Activated CD4-positive, alpha-beta T cell treated with anti-CD3 and anti-CD28 coated beads for 24 hours (primary cell): ENCODE results near the gene CFAP68.
A peak's percentile ranks its signal among the peaks of the same experiment; 100 is the strongest.
"Not testable (repeated sequence)": the region's sequence is repeated elsewhere in the genome, so short reads cannot be mapped to it uniquely, and the experiment has no call there.

Experiments used
- DNase-seq, 2 donors: peaks; one replicate each; pipeline ENCODE4 v3.0.0-alpha.2; 2020; ENCODE audit warnings: low read depth in 2 of 2

The CFAP68 gene

GRCh38 chr11:111870522-111870885, 8.8 kb upstream of the CFAP68 start:
- no peak for DNase-seq

DNA sequence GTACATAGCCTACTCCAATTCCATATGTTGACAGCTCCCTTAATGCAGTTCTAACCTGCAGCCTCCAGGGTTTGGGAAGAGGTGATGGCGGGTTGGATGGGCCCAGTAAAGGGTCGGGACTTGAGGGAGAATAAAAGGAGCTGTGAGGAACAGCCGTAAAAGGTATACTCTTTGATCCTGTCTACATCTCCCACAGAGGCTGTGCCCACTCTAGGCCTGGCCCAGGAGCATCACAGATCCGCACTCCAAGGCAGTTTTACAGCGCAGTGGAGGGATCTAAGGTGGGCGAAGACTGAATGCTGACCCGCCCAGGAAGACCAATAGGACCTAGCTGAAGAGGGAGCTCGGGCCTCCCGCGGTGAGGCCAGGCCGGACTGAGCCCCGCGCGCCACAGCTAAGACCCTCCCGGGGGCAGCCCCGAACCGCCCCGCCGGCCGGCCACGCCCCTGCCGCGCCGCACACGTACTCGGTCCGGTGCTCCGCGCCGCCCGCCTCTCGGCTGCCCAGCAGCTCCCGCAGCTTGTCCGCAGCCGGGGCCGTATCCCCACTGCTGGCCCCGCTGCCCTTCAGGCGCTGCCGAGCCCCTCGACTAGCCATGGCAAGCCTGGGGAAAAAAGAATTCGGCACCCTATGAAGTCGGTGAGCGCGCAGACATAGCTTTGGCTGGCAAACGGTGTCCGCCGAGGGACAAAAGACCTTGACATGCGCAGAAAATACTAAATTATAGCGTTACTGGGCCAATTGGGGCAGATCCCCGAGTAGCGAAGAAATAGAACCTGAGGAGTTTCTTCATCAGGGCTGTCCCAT, 8.3 kb upstream of the CFAP68 start, which contains the start of gene ALG9:
Gene ALG9 (minus strand): TSS at position 696 of the 807 bp plus-strand sequence. CDS start 99 bp downstream, at position 597.
- peak; percentile 91 to 93 for DNase-seq

DNA sequence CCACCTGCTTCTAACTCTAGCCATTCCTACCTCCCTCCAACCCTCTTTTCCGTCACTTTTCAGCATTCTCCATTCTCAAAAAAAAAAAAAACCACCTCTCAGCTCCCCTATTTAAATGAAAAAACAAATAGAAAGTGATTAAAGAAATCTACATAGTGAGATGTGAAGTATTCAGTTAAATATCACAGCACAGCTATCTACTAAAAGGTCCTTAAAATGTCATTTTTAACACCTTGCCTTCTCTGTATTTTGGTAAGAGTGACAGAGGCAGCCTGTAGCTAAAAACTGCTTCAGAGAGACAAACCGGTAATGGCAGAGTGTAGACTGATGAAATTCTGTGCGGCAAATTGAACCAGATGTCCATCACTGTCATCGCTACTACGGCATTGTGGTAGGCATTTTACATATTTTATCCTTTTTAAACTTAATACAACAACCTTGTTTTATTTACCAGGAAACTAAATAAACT, 7.6 kb upstream of the CFAP68 start:
- no peak for DNase-seq

- no peak for DNase-seq
Measured at GRCh38 chr11:111878385-111878848, 924 bp upstream of the CFAP68 start.

DNA sequence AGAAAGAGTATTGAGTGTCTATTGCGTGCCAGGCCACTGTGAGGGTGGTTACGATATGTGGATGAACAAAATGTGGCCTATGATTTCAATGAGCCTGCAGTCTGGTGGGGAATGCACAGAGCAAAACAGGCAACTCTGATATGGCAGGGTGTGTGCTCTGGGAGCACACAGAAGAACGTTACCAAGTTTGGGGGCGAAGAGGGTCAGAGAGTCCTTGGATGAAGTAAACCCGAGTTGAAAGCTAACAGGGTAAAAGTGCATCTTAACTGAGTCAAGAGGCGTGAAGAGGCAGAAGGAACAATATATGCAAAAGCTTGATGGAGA, 258 bp downstream of the CFAP68 start:
- no peak for DNase-seq

DNA sequence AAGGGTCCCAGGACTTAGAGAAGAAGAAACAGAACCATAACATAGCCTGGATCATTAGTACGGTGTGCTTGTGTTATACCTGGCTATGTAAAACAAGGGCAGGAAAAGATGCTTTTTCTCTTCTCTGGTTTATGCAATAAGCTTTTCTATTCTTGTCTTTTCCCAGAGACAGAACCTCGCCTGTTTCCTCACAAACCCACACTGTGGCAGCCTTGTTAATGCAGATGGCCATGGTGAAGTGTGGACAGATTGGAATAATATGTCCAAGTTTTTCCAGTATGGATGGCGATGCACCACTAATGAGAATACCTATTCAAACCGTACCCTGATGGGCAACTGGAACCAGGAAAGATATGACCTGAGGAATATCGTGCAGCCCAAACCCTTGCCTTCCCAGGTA, 2.9 kb downstream of the CFAP68 start:
- no peak for DNase-seq

GRCh38 chr11:111885053-111885452, 5.7 kb downstream of the CFAP68 start:
- not testable (repeated sequence) for DNase-seq

DNA sequence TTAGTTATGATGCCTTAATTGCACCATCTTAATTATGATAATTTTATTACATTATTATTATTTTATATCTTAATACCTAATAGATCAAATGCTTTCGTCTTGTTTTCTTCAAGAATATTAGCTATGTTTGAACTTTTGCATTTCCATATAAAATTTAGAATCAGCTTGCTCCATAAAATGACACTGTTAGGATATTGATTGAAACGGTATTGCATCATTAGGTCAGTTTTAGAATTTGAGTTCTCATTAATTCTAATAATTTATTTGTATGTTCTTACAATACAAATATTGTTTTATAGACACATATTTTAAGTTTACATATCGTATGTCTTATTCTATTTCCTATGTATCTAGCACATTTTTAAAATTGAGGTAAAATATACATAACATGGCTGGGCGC, 6.7 kb downstream of the CFAP68 start:
- DNase-seq = no peak

- no peak for DNase-seq
Measured at GRCh38 chr11:111886844-111887243, 7.5 kb downstream of the CFAP68 start.

GRCh38 chr11:111905411-111905810, 26.1 kb downstream of the CFAP68 start:
- DNase-seq = no peak

DNA sequence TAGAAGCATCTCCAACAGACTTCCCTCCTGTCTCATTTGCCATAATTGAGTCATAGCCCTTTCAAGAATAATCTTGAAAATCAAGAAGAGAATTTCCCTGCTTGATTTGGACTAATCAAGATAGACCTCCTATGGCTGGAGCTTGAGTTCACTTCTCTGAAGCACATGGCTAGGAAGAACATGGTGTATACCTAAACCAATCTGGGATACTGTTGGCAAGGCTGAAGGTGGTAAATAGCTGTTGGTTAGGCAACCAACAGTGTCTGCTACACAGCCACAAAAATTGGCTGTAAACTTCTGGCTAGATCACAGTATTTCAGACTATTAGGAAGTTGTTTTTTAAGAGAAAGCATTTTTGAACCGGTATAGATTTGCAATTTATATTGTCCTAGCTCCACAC, 27.3 kb downstream of the CFAP68 start:
- no peak for DNase-seq

DNA sequence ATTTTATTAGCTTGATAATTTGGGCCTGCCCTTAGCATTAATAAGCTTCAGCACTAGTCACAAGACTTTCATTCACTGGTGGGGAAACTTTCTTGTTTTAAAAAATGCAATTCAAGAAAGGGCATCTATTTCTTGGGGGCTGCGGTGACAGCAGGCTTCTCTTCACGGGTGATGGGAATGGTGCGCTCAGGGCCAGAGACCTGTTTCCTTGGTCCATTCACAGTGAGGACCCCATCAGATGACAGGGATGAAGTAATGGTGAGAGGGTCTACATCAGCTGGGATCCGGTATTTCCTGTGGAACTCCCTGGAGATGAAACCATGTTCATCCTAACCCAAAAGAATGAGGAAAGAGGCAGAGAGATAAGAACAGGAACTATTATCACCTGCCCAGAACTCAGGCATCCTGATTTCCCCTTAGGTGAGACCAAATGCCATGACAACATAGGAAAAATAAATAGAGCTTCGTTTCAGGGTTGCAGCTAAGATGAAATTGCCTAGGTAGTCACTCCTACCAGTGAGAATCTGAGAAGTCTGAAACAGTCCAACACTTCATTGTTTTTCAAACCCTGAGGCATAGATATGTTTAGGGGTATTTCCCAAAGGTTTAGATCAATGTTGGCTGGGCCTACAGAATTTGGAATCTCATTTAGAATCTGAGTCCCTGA, 29.4 kb downstream of the CFAP68 start:
- no peak for DNase-seq

GRCh38 chr11:111909378-111909777, 30.0 kb downstream of the CFAP68 start:
- no peak for DNase-seq

DNA sequence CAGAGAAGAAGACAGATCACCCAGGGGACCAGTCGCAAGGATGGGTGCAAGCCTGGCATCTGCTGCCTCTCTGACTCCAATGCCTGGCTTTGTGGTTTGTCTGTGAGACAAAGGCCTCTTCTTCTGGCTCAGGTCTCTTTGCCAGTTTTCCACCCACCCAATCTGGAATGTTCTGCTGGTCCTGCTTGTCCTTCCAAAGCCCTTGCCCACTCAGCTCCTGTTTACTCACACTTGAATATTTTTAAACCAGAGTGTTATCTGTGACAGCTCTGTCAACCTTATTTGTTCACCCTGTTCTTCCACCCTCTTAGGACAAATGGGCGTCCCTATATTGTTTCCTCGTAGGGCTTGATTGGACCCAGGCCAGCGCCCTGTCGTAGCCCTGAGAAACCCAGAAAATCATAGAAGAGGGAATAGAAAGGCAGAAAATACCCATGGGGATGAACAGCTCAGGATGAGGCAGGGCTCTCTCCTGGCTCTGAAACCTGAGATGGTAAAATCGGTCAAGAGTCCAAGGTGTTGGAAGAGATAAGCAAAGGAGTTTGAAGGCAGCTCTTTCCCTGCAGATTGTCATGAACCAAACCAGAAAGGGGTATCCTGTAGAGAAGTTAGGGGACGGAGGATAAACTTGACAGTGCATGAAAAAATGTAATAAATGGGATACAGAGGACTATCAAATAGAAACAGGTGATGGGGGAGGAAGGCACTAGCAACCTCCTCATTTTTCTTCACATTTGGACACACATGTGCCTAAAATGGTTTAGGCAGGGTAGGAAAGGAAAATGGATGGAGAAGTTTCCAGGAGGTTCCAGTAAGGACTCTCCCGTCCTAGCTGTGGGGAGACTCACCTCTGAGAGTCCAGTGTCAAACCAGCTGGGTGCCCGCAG, 31.6 kb downstream of the CFAP68 start:
- no peak for DNase-seq

- DNase-seq = no peak
Measured at GRCh38 chr11:111911563-111912401, 32.4 kb downstream of the CFAP68 start, which contains the start of gene CRYAB. Gene CRYAB, minus strand, starts transcription at chr11:111911770. Its CDS starts 46 bp downstream, at chr11:111911724.

GRCh38 chr11:111912535-111912934, 33.2 kb downstream of the CFAP68 start, which contains the start of gene HSPB2:
Gene HSPB2, plus strand, starts transcription at chr11:111912734. Its CDS starts 96 bp downstream, at chr11:111912830.
- DNase-seq = no peak

DNA sequence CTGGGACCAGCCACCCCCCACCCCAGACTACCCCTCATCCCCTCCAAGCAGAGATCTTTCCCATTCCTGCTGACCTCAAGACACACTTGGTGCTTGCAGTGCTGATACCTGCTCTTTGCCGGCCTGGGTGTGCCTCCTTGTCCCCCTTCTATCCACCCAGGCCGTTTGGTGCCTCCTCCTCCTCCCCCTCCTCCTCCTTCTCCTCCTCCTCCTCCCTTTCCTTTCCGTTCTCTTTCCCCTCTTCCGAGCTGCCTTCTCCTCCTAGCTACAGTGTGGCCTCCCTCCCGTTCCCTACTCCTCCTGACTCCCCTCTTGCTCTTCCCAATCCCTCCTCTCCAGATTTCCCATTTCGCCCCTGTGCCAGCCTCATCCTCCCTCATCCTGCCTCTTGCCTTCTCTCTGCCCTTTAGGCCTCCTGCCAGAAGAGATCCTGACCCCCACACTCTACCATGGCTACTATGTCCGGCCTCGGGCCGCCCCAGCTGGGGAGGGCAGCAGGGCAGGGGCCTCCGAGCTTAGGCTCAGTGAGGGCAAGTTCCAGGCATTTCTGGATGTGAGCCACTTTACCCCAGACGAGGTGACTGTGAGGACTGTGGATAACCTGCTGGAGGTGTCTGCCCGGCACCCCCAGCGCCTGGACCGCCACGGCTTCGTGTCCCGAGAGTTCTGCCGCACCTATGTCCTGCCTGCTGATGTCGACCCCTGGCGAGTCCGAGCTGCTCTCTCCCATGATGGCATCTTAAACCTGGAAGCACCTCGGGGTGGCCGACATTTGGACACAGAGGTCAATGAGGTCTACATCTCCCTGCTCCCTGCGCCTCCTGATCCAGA, 33.9 kb downstream of the CFAP68 start:
- DNase-seq = no peak

GRCh38 chr11:111913997-111914396, 34.7 kb downstream of the CFAP68 start:
- no peak for DNase-seq

DNA sequence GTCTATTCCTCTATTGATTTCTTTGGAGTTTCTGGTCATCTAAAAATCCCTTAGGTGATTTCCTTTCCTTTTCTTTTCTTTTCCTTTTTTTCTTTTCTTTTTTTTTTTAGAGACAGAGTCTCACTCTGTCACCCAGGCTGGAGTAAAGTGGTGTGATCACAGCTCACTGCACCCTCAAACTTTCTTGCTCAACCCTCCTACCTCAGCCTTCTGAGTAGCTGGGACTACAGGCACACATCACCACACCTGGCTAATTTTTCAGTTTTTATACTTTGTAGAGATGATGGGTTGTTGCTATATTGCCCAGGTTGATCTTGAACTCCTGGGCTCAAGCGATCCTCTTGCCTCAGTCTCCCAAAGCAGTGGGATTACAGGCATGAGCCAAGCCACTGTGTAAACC, 37.4 kb downstream of the CFAP68 start:
- no peak for DNase-seq

DNA sequence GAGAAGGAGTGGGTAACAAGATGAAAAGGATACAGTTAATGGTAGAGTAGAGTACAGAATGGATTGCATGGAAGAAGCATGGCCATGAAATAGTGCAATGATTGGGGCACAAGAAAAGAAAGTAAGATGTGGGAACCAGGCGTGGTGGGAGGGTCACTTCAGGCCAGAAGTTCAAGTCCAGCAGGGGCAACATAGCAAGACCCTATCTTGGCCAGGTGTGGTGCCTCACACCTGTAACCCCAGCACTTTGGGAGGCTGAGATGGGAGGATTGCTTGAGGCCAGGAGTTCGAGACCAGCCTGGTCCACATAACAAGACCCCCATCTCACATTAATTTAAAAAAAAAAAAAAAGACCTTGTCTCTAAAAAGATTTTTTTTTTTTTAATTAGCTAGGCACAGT, 38.0 kb downstream of the CFAP68 start:
- no peak for DNase-seq
